ENCODE data around the gene KRT85. TPM values are rescaled to one million over a fixed set of nuclear protein-coding genes. Genes with fewer than 3 reads are reported as not detected.

The KRT85 gene
- polyA plus RNA-seq, 2 of the 4 experiments (the other 2 are of a cell fraction), result 3.7 TPM; not detected in 1

DNA sequence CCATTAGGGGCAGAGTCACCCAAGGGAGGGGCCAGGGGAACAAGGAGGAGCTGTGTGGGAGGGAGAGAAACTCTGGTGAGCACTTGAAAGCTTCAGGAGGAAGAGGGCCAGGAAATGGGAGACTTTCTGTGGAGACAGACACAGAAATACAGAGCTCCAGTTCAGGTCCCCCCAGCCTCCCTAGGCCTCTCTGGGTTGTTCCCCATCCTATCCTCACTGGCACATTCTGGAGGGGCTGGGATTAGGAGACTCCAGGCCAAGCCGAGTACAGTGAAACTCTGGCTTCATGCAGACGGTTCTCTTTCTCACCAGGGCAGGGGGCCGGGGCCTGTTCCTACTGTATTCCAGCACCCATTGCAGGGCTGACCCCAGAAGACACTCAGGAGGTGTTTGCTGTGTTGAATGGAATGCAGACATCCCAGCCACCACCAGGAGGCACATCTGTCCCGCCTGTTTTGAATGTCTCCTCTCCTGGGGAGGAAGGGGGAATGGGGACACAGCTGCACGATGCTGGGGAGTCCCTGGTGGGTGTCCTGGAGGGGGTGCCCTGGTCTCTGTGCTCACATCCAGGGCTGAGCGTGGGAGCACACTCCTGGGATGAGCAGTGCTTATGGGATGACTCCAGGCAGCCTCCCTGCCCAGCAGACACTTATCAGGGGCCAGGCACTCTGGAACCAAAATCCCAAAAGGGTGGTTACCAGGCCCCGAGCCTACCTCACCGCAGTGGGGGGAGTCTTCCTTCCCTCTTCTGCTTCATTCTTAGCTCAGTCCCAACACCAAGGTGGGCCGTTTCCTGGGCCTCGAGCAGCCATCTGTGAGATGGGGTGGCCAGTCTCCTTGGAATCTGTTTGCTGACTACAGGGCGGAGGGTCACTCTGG is 23.7 kb upstream of the KRT85 start:
- DNase-seq (ENCODE audit: low read depth in 1 of 2, low spot score in 1 of 2) (peak; percentile 58 to 62), ATAC-seq (peak; percentile 69 to 87), FAIRE-seq (no peak)
- H3K4me3 ChIP-seq, result no peak overlapping the region
- peak overlapping the region; percentile 33 to 72; a peak in 5 of 6 replicates for H3K27ac ChIP-seq
- CTCF ChIA-PET, result interaction anchor here (0.6 to 46.1 kb wide), 34 partner anchors 7 to 483 kb away, joined by 3 to 1221 read pairs (median 4); partner anchors contain the start of genes KRT5 and KRT80
- no peaks in the 10 kb centered on the region for H3K9me3 ChIP-seq
- POLR2A ChIA-PET, result no interaction called here
- TF ChIP-seq SMC3 (IDR thresholded peaks at IDR 0.05), result peak; percentile 90
- TF ChIP-seq HOXA7 (CRISPR knock-in tag; IDR thresholded peaks at IDR 0.05), result no peak
- TF ChIP-seq, protein P1, sequence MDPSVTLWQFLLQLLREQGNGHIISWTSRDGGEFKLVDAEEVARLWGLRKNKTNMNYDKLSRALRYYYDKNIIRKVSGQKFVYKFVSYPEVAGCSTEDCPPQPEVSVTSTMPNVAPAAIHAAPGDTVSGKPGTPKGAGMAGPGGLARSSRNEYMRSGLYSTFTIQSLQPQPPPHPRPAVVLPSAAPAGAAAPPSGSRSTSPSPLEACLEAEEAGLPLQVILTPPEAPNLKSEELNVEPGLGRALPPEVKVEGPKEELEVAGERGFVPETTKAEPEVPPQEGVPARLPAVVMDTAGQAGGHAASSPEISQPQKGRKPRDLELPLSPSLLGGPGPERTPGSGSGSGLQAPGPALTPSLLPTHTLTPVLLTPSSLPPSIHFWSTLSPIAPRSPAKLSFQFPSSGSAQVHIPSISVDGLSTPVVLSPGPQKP (IDR thresholded peaks at IDR 0.05; ENCODE audit: low read depth, low read length), result no peak
- TF ChIP-seq, protein P2, sequence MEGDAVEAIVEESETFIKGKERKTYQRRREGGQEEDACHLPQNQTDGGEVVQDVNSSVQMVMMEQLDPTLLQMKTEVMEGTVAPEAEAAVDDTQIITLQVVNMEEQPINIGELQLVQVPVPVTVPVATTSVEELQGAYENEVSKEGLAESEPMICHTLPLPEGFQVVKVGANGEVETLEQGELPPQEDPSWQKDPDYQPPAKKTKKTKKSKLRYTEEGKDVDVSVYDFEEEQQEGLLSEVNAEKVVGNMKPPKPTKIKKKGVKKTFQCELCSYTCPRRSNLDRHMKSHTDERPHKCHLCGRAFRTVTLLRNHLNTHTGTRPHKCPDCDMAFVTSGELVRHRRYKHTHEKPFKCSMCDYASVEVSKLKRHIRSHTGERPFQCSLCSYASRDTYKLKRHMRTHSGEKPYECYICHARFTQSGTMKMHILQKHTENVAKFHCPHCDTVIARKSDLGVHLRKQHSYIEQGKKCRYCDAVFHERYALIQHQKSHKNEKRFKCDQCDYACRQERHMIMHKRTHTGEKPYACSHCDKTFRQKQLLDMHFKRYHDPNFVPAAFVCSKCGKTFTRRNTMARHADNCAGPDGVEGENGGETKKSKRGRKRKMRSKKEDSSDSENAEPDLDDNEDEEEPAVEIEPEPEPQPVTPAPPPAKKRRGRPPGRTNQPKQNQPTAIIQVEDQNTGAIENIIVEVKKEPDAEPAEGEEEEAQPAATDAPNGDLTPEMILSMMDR (IDR thresholded peaks at IDR 0.05), result peak; percentile 61
- peak; percentile 78 to 80 for TF ChIP-seq RAD21 (conservative IDR thresholded peaks at IDR 0.05 in 1 of 2, IDR thresholded peaks at IDR 0.05 in 1 of 2)
- WGBS (ENCODE audit: missing lambda C conversion rate), result 53% methylated on average over 11 of the region's 11 CpGs
- H3K4me1 ChIP-seq, result peaks cover 24% of the 10 kb centered on the region
- H3K4me2 ChIP-seq, result 0 out of 3 replicates have a peak overlapping the region, but pooled peaks have one; percentile 2

DNA sequence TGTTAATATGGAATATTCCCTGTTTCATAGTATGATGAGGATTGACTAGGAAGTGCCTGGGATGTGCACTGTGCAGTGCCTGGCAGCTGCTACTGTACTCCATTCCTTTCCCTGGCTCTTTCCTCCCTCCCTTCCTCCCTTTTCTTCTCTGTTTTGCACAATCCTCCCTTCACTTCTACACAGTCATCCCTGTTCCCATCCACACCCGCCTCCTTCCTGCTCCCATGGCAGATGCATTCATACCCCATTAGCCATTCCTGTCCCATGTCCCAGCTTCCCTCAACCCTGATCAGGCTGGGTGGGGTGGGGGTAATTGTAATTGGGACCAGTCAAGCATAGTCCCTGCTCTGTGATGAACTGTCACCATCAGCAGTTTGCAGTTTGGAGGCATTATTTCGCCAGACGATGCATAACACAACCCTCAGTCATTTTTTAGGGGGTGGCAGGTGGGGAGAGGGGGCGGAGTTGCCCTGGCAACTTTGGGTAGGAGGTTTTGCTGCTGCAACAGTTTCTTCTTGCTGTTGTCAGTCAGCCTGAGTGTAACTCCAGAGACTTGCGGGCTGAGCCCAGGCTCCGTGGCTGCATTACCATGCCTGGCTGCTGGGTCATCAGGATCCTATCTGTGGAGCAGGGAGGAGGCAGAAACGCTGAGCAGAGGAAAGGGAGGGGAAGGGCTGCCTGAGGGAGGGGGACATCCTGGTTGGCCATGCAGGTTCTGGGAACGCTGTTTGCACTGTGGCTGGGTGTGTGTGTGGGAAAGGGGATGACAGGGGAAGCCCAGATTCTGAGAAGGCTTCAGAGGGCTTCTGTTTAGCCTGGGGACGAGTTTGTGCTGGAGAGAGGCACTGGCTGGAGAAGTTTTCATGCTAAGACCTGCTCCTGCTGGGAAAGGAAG is 22.3 kb upstream of the KRT85 start:
- DNase-seq (ENCODE audit: low read depth in 1 of 2, low spot score in 1 of 2) (no peak), ATAC-seq (no peak), FAIRE-seq (no peak)
- Histone ChIP-seq H3K4me3 (no peak overlapping the region), H3K27ac (peak overlapping the region in 1 of 2 experiments; percentile 72; a peak in 2 of 6 replicates), H3K9me3 (no peaks in the 10 kb centered on the region), H3K4me1 (peaks cover 23% of the 10 kb centered on the region), H3K4me2 (no peak overlapping the region)
- ChIA-PET POLR2A (no interaction called here), CTCF (interaction anchor here (0.9 to 46.1 kb wide), 12 partner anchors 9 to 484 kb away, joined by 3 to 1221 read pairs (median 8); no protein-coding TSS in a partner anchor)
- no peak for TF ChIP-seq HOXB13 (CRISPR knock-in tag; IDR thresholded peaks at IDR 0.05; ENCODE audit: low read depth)
- TF ChIP-seq TP53 (CRISPR knock-in tag; IDR thresholded peaks at IDR 0.05), result no peak
- TF ChIP-seq PHF8 (IDR thresholded peaks at IDR 0.05; ENCODE audit: borderline replicate concordance, low read depth), result no peak
- no peak for TF ChIP-seq TFCP2L1 (CRISPR knock-in tag; IDR thresholded peaks at IDR 0.05)
- no peak for TF ChIP-seq RCOR1 (IDR thresholded peaks at IDR 0.05; ENCODE audit: low read depth, low read length)
- no peak for TF ChIP-seq ESRRA (IDR thresholded peaks at IDR 0.05; ENCODE audit: borderline replicate concordance, low read length)
- no peak for TF ChIP-seq NFE2L2 (conservative IDR thresholded peaks at IDR 0.05; ENCODE audit: low read length)
- no peak for TF ChIP-seq MAZ (IDR thresholded peaks at IDR 0.05; ENCODE audit: borderline replicate concordance, low read depth, low read length)
- TF ChIP-seq RARB (CRISPR knock-in tag; IDR thresholded peaks at IDR 0.05), result no peak
- no peak for TF ChIP-seq MAFK (IDR thresholded peaks at IDR 0.05; ENCODE audit: partially characterized antibody)
- no peak for TF ChIP-seq SMC3 (IDR thresholded peaks at IDR 0.05)
- TF ChIP-seq, protein P3, sequence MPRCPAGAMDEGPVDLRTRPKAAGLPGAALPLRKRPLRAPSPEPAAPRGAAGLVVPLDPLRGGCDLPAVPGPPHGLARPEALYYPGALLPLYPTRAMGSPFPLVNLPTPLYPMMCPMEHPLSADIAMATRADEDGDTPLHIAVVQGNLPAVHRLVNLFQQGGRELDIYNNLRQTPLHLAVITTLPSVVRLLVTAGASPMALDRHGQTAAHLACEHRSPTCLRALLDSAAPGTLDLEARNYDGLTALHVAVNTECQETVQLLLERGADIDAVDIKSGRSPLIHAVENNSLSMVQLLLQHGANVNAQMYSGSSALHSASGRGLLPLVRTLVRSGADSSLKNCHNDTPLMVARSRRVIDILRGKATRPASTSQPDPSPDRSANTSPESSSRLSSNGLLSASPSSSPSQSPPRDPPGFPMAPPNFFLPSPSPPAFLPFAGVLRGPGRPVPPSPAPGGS (IDR thresholded peaks at IDR 0.05), result no peak
- 72% methylated on average over 9 of the region's 9 CpGs for WGBS (ENCODE audit: missing lambda C conversion rate)
